ENCODE measurements around the gene SLC35F3.

SLC35F3 gene

GRCh38 chr1:234320069-234320468, 415.6 kb downstream of the SLC35F3 start:
- no peak for DNase-seq (ENCODE audit: low read depth in 2 of 2)

- DNase-seq (ENCODE audit: low read depth in 2 of 2): no peak
Measured at GRCh38 chr1:234320549-234320948, 416.1 kb downstream of the SLC35F3 start.

GRCh38 chr1:234321231-234321630, 416.8 kb downstream of the SLC35F3 start:
- DNase-seq (ENCODE audit: low read depth in 2 of 2): no peak

- DNase-seq (ENCODE audit: low read depth in 2 of 2): no peak
Measured at GRCh38 chr1:234322097-234322496, 417.6 kb downstream of the SLC35F3 start.

- DNase-seq (ENCODE audit: low read depth in 2 of 2): peak; percentile 43 to 67
Measured at GRCh38 chr1:234322979-234323378, 418.5 kb downstream of the SLC35F3 start.

GRCh38 chr1:234324821-234325220, 420.3 kb downstream of the SLC35F3 start:
- DNase-seq (ENCODE audit: low read depth in 2 of 2): no peak

GRCh38 chr1:234325878-234326496, 421.5 kb downstream of the SLC35F3 start:
- DNase-seq (ENCODE audit: low read depth in 2 of 2): no peak

- peak; percentile 23 to 52 for DNase-seq (ENCODE audit: low read depth in 2 of 2)
Measured at GRCh38 chr1:234326497-234327366, 422.3 kb downstream of the SLC35F3 start.

- DNase-seq (ENCODE audit: low read depth in 2 of 2): no peak
Measured at GRCh38 chr1:234327577-234328164, 423.2 kb downstream of the SLC35F3 start.

- DNase-seq (ENCODE audit: low read depth in 2 of 2): no peak
Measured at GRCh38 chr1:234330843-234331215, 426.4 kb downstream of the SLC35F3 start.

- DNase-seq (ENCODE audit: low read depth in 2 of 2): no peak
Measured at GRCh38 chr1:234331507-234331906, 427.0 kb downstream of the SLC35F3 start.

- no peak for DNase-seq (ENCODE audit: low read depth in 2 of 2)
Measured at GRCh38 chr1:234336359-234336758, 431.9 kb downstream of the SLC35F3 start.

- DNase-seq (ENCODE audit: low read depth in 2 of 2): no peak
Measured at GRCh38 chr1:234337233-234337632, 432.8 kb downstream of the SLC35F3 start.

- DNase-seq (ENCODE audit: low read depth in 2 of 2): no peak
Measured at GRCh38 chr1:234340528-234340927, 436.1 kb downstream of the SLC35F3 start.

- DNase-seq (ENCODE audit: low read depth in 2 of 2): no peak
Measured at GRCh38 chr1:234342774-234343173, 438.3 kb downstream of the SLC35F3 start.

GRCh38 chr1:234345237-234345636, 440.8 kb downstream of the SLC35F3 start:
- DNase-seq (ENCODE audit: low read depth in 2 of 2): no peak

GRCh38 chr1:234348964-234349363, 444.5 kb downstream of the SLC35F3 start:
- no peak for DNase-seq (ENCODE audit: low read depth in 2 of 2)

GRCh38 chr1:234355782-234356510, 451.5 kb downstream of the SLC35F3 start:
- no peak for DNase-seq (ENCODE audit: low read depth in 2 of 2)

- peak; percentile 12 to 27 for DNase-seq (ENCODE audit: low read depth in 2 of 2)
Measured at GRCh38 chr1:234356615-234357269, 452.3 kb downstream of the SLC35F3 start.

GRCh38 chr1:234357831-234358230, 453.4 kb downstream of the SLC35F3 start:
- DNase-seq (ENCODE audit: low read depth in 2 of 2): no peak

GRCh38 chr1:234361102-234361603, 456.7 kb downstream of the SLC35F3 start:
- DNase-seq (ENCODE audit: low read depth in 2 of 2): no peak

All from stimulated activated CD4-positive, alpha-beta T cell treated with anti-CD3 and anti-CD28 coated beads, Interleukin-15, amount 100 ng/mL, for 48 hours (primary cell).